HuH-7.5 (cell line): ENCODE results near the gene PRDM15.

Source experiments
- DNase-seq: peaks from one replicate; pipeline ENCODE4 v3.0.0; 2011; ENCODE audit warnings: low spot score

PRDM15 gene

GRCh38 chr21:41762753-41763152 is 116.4 kb downstream of the PRDM15 start:
- no peak for DNase-seq

GRCh38 chr21:41761934-41762635 is 117.1 kb downstream of the PRDM15 start:
- no peak for DNase-seq

GRCh38 chr21:41761211-41761933 is 117.8 kb downstream of the PRDM15 start:
- no peak for DNase-seq

DNA sequence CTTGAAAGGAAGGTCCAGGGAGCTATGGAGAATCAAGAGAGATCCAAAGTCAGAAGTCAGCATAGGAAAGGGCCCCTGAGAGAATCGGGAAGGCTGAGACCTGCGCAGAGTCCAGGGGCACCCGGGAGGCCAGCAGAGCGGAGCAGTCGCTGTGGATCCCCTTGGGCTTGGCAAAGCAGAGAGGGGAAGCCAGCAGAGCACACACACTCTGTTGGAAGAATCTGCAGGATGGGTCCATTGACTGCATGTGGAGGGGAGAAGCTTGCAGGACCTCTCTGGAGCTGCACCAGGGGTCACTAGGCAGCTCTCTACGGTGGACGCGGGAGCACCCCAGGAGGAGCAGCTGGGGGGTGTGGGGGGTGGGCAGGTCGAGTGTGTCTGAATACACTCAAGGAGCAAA is 118.7 kb downstream of the PRDM15 start:
- no peak for DNase-seq

- DNase-seq: no peak
Observed at GRCh38 chr21:41759926-41760325, 119.2 kb downstream of the PRDM15 start.

GRCh38 chr21:41759214-41759840 is 119.8 kb downstream of the PRDM15 start:
- no peak for DNase-seq

- no peak for DNase-seq
Observed at GRCh38 chr21:41758550-41758949, 120.6 kb downstream of the PRDM15 start.

DNA sequence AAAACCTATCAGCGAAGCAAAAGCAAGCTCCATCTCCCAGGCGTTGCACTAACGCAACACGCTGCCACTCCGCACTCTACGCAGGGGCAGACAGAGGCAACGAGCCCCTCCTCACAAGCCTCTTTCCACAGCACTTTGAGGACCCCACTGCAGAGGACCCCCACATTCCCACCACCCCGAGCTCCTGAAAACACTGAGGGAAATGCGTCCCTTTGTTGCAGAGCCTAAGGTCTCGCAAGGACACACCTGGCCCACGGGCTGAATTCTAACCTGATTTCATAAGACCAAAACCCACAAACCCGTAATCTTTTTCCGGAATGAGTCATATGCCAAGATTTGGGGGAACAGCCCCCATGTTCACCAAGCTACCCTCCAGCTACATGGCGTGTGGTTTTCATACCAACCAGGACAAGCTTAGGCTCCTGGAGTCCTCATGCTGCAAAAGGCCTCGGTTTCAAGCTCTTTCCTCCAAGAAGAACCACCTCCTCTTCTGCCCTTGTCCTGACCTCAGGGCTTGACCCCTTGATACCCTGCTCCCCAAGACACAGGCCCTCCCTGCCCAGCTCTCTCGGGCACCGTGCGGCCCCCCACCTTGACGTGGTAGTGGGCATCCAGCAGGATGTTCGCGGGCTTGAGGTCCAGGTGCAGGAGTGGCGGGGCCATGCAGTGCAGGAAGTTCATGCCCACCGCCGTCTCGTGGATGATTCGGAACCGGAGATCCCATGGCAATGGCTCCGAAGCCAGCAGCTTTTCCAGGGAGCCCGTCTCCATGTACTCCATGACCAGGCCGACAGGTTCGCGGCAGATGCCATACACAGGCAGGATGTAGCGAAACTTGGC is 123.0 kb downstream of the PRDM15 start:
- DNase-seq: no peak

GRCh38 chr21:41755258-41755933 is 123.7 kb downstream of the PRDM15 start:
- no peak for DNase-seq

GRCh38 chr21:41754479-41754891 is 124.7 kb downstream of the PRDM15 start:
- DNase-seq: no peak

- DNase-seq: no peak
Observed at GRCh38 chr21:41753006-41753898, 125.9 kb downstream of the PRDM15 start.

- DNase-seq: no peak
Observed at GRCh38 chr21:41752231-41752681, 126.9 kb downstream of the PRDM15 start.

GRCh38 chr21:41751611-41752011 is 127.5 kb downstream of the PRDM15 start:
- no peak for DNase-seq

DNA sequence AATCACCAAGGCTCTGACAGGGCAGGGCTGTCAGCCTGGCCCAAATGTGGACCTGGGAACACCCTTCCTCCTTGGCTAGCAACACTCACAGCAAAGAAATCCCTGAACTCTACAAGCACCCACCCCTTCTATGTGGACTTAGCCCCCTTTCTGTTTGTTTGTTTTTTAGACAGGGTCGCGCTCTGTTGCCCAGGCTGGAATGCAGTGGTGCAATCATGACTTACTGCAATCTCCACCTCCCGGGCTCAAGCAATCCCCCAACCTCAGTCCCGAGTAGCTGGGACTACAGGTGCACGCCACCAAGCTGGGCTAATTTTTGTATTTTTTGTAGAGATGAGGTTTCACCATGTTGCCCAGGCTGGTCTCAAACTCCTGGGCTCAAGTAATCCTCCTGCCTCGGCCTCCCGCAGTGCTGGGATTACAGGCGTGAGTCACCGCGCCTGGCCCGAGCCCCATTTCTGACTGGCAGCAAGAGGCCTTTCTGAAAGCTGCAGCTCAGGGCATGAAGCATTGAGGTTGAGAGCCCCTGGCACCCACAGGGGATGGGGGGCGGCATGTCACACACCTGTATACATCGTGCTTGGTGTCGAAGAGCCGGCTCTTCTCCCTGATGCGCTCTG is 128.5 kb downstream of the PRDM15 start:
- DNase-seq: peak; percentile 76

DNA sequence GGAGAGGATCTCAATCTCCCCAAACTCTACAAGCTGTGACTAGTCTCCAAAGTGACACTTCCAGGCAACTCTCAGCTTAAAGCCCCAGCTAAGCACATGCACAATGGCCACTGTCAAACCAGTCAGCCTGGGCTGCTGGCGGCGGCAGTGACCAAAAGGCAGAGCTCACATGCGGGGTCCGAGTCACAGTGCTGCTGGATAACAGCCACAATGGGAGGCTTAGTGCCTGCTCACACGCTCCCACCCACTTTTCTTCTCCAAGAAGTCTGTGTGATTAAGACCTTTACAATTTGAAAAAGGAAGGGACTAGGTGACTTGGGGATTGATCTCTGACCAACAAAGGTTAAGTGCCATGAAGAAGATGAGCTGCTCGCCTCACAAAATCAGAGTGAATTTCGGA is 129.1 kb downstream of the PRDM15 start:
- no peak for DNase-seq

DNA sequence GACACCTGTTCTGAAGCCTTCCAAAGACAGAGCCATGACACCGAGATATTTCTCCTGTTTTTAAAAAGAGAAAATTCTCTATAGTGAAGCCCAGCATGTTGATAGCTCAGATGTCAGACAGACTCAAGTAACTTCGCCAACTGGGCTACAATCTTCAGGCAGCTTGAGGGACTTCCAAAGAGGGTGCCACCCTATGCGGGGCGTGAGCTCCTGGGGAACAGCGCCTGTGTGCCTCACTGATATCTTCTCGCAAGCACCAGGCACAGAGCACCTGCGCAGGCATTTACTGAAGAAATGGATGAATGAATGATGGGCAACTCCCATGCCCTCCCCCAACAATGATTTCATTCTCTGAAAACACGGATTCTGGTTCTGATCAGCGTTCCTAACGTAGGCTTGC is 129.9 kb downstream of the PRDM15 start:
- no peak for DNase-seq
